WTC11 (cell line): Measurements from ENCODE around the gene C6orf118.

Experiments
- AFF4 ChIP-seq: sonication (generic); formaldehyde crosslinking; IDR thresholded peaks from 2 replicates; pipeline ENCODE4 v1.8.1; 2023; ENCODE audit warnings: mild to moderate bottlenecking, missing genetic modification reagents, borderline replicate concordance
- ATF3 ChIP-seq: sonication (generic); formaldehyde crosslinking; conservative IDR thresholded peaks from 2 replicates; pipeline ENCODE4 v1.8.1; 2022; ENCODE audit warnings: mild to moderate bottlenecking, missing genetic modification reagents
- CBFB ChIP-seq: sonication (generic); formaldehyde crosslinking; IDR thresholded peaks from 2 replicates; pipeline ENCODE4 v1.8.1; 2022; ENCODE audit warnings: mild to moderate bottlenecking, low read depth, missing genetic modification reagents
- CTCF ChIP-seq: fragments of 200-600 bp; IDR thresholded peaks from 2 replicates; pipeline ENCODE4 v1.8.0; 2022; ENCODE audit warnings: antibody characterized with exemption
- E2F4 ChIP-seq: sonication (generic); formaldehyde crosslinking; IDR thresholded peaks from 2 replicates; pipeline ENCODE4 v1.8.1; 2022; ENCODE audit warnings: low read depth, mild to moderate bottlenecking, moderate library complexity, missing genetic modification reagents, borderline replicate concordance
- FOXK1 ChIP-seq: sonication (generic); formaldehyde crosslinking; IDR thresholded peaks from 2 replicates; pipeline ENCODE4 v1.8.0; 2022; ENCODE audit warnings: mild to moderate bottlenecking, moderate library complexity, missing genetic modification reagents
- JUN ChIP-seq: sonication (generic); formaldehyde crosslinking; IDR thresholded peaks from 2 replicates; pipeline ENCODE4 v1.8.0; 2023; ENCODE audit warnings: mild to moderate bottlenecking, missing genetic modification reagents
- NR2C2 ChIP-seq: sonication (generic); formaldehyde crosslinking; IDR thresholded peaks from 2 replicates; pipeline ENCODE4 v1.8.0; 2022; ENCODE audit warnings: mild to moderate bottlenecking, missing genetic modification reagents
- RELA ChIP-seq: sonication (generic); formaldehyde crosslinking; IDR thresholded peaks from 2 replicates; pipeline ENCODE4 v1.8.1; 2022; ENCODE audit warnings: missing genetic modification reagents, mild to moderate bottlenecking, borderline replicate concordance
- TCF7 ChIP-seq: sonication (generic); formaldehyde crosslinking; IDR thresholded peaks from 2 replicates; pipeline ENCODE4 v1.8.0; 2022; ENCODE audit warnings: mild to moderate bottlenecking, low read depth, missing genetic modification reagents, moderate library complexity
- USF2 ChIP-seq: sonication (generic); formaldehyde crosslinking; IDR thresholded peaks from 2 replicates; pipeline ENCODE4 v1.8.1; 2023; ENCODE audit warnings: mild to moderate bottlenecking, missing genetic modification reagents, moderate library complexity
- ZNF138 ChIP-seq: sonication (generic); formaldehyde crosslinking; conservative IDR thresholded peaks from 2 replicates; pipeline ENCODE4 v1.8.1; 2022; ENCODE audit warnings: mild to moderate bottlenecking, moderate library complexity, missing genetic modification reagents
- ZNF416 ChIP-seq: fragments of 250-450 bp; sonication (Bioruptor Pico); IDR thresholded peaks from 2 replicates; pipeline ENCODE4 v1.9.0; 2021; ENCODE audit warnings: mild to moderate bottlenecking, inconsistent platforms

GRCh38 chr6:165268987-165269386, 40.4 kb downstream of the C6orf118 start:
- TF ChIP-seq CTCF: no peak
- no peak for TF ChIP-seq AFF4 (CRISPR knock-in tag)
- TF ChIP-seq ZNF416 (CRISPR knock-in tag): no peak
- TF ChIP-seq NR2C2 (CRISPR knock-in tag): no peak
- TF ChIP-seq ZNF138 (CRISPR knock-in tag): no peak
- TF ChIP-seq FOXK1: no peak
- TF ChIP-seq USF2 (CRISPR knock-in tag): no peak
- no peak for TF ChIP-seq CBFB (CRISPR knock-in tag)
- TF ChIP-seq TCF7 (CRISPR knock-in tag): no peak
- no peak for TF ChIP-seq E2F4 (CRISPR knock-in tag)
- TF ChIP-seq ATF3 (CRISPR knock-in tag): no peak
- no peak for TF ChIP-seq RELA
- TF ChIP-seq JUN: no peak
